Suprapubic skin (tissue), 3 donors: Measurements from ENCODE around the gene IL22RA2.

Source experiments
- CTCF ChIP-seq, 2 donors: fragments of 200-600 bp in 1 of 2; fragments of 450-650 bp in 1 of 2; sonication (generic) in 1 of 2; IDR thresholded peaks; one replicate each; pipeline ENCODE4 v1.5.1; 2016 to 2019; ENCODE audit warnings: antibody characterized with exemption in 2 of 2, mild to moderate bottlenecking in 1 of 2, moderate library complexity in 1 of 2
- POLR2AphosphoS5 ChIP-seq, 3 donors: sonication (generic); formaldehyde crosslinking; IDR thresholded peaks; one replicate each; pipeline ENCODE4 v1.6.1; 2017; ENCODE audit warnings: antibody characterized with exemption in 3 of 3

- TF ChIP-seq POLR2AphosphoS5 (IDR thresholded peaks at IDR 0.05) (no peak), CTCF (IDR thresholded peaks at IDR 0.05) (no peak)
Observed at GRCh38 chr6:137160763-137161162, 12.7 kb downstream of the IL22RA2 start.
